Activated T-helper 9 cell treated with anti-CD3 and anti-CD28 coated beads, Interleukin-2, amount 50 U/mL, for 16 hours (primary cell): ENCODE measurements around the gene CACNA2D2.
A peak's percentile ranks its signal among the peaks of the same experiment; 100 is the strongest.

ENCODE experiments used
- DNase-seq: peaks from one replicate; pipeline ENCODE4 v3.0.0-alpha.2; 2020; ENCODE audit warnings: low read depth

CACNA2D2 gene

GRCh38 chr3:50503504-50504342 lies at the start of gene CACNA2D2:
Gene CACNA2D2, minus strand, starts transcription at chr3:50503634. Its CDS starts 211 bp downstream, at chr3:50503423.
- DNase-seq, result peak; percentile 44

DNA sequence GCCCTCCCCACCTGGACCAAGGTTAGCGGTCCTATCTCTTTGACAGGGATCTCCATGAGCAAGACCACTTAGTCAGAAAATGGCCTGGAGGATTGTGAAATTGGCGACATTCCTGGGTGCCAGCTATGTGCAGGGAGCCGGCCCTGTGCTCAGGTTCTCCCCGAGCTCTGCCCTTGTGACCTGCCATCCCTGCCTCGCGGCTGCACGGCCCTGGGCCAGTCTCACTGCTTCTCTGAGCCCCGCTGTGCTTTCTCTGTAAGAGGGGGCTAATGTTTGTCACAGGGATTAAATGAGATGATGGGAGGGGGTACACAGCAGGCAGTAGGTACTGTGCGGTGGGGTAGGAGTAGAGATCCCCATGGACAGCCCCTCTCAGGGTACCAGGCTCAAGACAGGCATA lies 49.2 kb upstream of the CACNA2D2 start:
- DNase-seq, result no peak

DNA sequence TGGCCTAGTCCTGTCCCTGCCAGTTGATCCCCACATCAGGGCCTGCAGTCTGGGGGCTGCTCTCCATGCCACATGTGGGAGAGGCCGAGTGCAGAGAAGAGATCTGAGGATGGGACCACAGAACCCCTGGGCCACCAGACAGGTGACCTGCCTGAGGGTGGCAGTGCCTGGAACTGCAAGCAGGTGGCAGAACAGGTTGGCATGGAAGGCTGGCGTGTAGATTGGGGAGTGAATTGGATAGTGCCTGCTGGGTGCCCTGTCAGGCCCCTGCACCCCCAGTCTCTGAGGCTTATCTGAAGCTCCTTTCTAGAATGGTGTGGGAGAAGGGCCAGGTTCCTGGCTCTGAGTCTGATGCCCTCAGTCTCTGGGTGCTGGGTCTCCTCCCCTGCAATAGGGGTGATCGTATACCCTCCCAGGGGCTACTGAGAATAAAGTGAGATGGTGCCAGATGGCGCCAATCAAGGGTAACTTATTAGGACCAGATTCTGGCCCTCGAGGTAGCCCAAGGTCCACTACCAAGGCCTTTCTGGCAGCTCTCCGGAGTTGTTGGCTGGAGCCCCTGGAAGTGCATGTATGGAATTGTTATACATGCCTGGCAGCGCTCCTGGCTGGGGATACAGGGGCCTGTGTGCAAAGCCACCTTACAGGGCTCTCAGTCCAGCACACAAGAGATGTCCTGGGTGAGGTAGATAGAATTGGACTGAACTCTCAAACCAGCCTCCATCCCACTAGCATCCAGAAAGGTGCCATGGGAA lies 48.4 kb upstream of the CACNA2D2 start:
- no peak for DNase-seq

GRCh38 chr3:50551054-50551659 lies 47.7 kb upstream of the CACNA2D2 start:
- no peak for DNase-seq

DNA sequence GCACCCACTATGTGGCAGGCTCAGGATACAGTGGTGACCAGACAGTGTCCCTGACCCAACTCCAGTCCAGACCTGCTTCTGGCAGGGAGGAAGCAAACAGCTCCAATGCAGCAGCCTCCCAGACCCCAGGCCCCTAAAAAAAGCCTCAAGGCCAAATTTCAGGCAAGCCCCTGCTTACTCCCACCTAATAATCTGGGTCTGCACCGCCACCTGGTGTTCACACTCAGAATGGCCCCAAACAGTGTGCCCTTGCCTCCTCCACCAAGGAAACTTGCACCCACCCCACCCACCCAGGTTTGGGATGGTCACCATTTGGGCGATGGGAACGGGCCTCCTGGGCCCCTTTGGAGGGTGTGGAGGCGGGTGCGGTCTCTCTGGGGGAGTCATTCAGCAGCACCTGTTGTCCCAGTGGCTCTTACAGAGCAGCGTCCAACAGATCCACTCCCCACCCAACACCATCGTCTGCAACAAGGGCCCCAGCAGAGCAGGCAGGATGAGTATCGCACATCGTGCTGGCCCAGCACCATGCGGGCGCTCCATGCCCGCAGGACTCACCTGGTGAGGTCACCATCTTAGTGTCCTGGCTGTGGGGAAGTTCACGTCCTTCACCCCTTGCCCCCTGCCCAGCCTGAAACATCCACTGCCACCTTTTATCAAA lies 46.8 kb upstream of the CACNA2D2 start:
- peak; percentile 39 for DNase-seq

GRCh38 chr3:50549226-50549625 lies 45.8 kb upstream of the CACNA2D2 start:
- no peak for DNase-seq

DNA sequence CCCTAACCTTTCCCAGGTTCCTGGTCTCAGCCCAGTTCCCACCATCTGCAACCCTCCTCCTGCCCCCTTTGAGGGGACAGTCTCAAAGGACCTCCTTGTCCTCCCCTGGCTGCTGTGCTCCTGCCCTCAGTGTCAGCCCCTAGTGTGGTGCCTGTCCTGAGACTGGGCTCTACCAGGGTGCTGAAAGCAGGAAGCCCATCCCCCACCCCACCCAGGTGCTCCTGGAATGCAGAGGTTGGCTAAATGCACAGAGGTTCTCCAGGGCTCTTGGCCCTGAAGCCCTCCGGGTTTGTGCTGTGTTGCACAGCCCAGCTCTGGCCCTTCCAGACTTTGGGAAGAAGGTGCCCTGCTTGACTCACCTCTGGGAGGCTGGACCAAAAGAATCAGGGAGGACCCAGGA lies 42.3 kb upstream of the CACNA2D2 start:
- no peak for DNase-seq

DNA sequence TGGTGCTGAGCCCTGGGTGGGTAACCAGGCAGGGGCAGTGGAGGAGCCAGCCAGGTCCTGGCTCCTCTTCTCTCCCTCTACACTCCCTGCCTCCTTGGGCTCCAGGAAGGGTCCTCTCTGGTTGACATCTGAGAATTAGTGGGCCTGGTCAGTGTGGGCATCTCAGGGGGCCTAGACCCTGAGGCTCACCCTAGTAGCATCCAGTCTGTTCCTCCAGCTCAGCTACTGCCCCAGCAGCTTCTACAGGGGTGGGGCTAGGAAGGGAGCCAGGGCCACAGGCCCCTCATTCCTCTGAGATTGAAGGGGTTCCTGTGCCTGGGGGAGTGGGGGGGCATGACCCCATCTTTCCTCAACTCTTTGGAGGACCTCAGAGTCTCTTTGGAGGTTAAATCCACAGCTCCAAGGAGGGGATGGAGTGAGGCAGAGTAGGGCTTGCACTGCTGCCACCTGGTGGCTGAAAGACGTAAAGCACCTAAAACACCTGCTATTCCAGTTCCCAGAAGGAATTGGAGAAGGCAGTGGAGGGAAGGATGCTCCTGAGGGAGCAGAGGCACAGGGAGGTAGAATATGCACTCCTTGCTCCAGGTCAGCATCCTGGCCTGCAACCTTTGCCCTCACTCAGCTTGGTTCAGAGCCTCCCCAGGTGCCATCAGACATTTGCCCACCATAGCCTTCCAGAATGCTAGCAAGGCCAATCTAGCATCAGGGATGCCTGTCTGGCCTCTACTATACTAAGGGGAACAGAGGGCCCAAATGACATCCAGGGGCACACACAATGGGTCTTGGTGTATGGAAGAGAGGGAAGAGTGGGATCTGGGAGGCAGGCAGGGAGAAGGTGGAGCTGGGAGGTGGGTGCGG lies 39.0 kb upstream of the CACNA2D2 start:
- DNase-seq, result peak; percentile 40

DNA sequence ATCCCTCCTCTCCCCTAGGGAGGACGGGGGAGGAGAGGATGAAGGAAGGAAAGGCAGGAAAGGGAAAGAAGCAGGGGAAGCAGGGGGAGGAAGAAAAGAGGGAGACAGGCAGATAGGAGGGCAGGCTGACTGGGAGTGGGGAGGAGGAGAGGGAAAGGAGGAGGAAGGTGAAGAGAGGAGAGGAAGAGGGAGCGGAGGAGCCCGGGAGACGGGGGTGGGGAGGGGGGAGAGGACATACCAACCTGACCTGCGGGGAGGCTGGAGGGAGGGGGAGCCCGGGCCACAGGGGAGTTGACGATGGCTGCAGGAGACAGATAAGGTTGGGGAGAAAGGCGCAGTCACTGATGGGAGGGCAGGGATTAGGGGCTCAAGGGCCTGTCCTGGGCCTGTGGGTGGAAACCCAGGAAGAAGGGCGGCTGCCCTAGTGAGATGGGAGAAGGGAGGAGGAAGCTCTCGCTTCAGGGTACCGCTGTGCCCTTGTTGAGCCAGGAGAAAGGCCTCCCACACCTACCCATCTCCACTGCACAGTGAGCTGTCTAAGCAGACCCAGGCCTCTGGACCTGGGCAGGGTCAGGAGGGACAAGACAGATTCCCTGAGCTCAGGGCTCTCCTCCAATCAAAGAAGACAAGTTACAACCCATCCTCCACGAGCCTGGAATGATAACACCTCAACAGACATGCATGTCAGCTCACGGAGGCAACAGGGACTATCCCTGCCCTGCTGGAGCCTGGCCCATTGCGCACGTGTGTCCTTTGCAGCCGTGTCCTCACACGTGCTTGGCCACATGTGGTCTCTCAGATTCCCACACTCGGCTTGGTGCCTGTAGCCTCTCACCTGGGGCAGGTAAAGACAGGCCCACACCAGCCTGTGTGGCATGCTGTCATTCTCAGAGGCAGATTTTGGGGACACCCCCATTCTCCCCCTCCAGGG lies 36.2 kb upstream of the CACNA2D2 start:
- no peak for DNase-seq

DNA sequence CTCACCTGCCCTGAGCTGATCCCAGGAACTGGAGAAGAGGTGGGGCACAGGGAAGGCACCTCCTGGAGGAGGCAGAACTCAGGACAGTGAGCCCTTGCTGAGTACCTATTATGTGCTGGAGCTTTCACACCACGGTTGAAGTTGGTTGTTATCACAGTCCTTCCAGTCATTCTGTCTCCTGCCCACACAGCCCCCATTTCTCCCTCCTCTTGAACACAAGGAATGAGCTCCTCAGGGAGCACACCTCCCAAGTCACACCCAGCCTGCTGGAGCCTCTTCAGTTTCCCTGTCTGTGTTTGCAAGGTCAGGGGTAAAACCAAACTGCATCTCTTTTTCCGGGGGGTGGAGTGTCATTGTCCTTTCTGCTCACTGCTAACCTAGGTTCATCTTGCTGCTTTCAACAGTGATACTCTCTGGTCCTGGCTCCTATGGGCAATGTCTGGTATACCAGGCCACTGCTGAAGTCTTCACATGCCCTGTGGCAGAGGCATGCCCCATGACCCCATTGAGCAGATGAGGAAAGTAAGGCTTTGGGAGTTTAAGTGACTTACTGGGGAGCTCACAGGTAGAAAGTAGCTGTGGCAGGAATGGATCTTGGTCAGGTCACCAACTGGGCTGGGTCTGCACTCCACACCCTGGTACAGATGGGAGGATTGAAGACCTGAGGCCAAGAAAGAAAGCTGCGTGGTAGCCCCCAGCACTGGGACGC lies 34.1 kb upstream of the CACNA2D2 start:
- no peak for DNase-seq

GRCh38 chr3:50536471-50537180 lies 33.2 kb upstream of the CACNA2D2 start:
- DNase-seq, result no peak

- no peak for DNase-seq
Measured at GRCh38 chr3:50534681-50535330, 31.4 kb upstream of the CACNA2D2 start.

GRCh38 chr3:50533807-50534461 lies 30.5 kb upstream of the CACNA2D2 start:
- DNase-seq, result no peak

DNA sequence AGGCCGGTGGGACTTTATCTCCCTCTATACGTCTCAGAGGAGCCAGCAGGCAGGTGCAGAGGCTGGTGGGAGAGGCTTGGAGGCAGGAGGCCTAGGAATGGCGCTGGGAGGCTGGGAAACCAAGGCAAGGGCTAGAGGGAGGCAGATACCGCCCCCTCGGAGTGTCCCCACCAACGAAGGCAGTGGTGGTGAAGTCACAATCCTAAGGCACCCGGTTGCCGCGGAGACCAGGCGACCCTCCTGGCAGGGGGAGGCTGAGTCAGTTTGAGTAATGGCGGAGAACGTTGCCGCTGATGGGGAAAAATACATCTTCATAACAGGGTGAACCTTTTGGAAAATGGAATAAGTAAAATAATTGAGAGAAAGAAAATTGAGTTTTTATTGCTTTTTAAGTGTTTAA lies 29.9 kb upstream of the CACNA2D2 start:
- no peak for DNase-seq

DNA sequence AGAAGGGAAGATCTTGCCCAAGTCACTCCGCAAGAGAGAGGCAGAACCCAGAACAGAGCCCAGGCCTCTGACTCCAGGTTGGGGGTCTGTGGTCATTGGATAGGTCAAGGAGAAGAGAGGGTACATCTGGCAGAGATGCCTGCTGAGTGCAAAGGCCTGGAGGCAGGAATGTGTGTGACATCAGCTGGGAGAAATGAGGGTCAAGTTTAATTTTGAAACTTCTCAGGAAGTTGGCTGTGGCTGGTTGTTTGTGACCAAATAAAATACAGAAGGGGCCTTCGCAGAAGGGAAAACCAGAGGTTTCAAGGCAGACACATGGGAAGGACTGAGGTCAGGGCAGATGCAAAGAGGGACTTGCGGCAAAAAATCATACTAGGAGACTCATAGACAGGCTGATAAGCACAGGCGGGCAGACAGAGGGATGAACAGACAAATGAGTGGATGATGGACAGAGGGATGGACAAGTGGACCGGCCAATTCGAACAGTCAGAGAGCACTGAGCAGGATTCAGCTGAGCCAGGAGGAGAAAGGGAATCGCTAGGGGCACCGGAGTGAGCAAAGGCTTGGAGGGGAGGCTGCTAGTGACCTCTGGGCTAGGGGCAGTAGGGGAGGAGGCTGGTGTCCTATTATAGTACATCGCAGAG lies 28.8 kb upstream of the CACNA2D2 start:
- no peak for DNase-seq

- DNase-seq, result no peak
Measured at GRCh38 chr3:50531201-50531600, 27.8 kb upstream of the CACNA2D2 start.
